CD4-positive, alpha-beta T cell treated with Interferon alpha-2 for 1 hour (primary cell): ENCODE results near the gene PRODH.
"Not testable (repeated sequence)": the region's sequence is repeated elsewhere in the genome, so short reads cannot be mapped to it uniquely, and the experiment has no call there.

Experiments
- DNase-seq, 2 donors: peaks; one replicate each; pipeline ENCODE4 v3.0.0-alpha.2; 2020 to 2022

The PRODH gene

GRCh38 chr22:18905540-18906409 lies 30.3 kb downstream of the PRODH start, which contains the start of gene DGCR6:
TSS of gene DGCR6 (plus strand) at chr22:18906320. CDS start at chr22:18906375, 55 bp downstream.
- no peak for DNase-seq

- DNase-seq, result not testable (repeated sequence)
Measured at GRCh38 chr22:18896037-18896657, 39.9 kb downstream of the PRODH start.

GRCh38 chr22:18893775-18894174 lies 42.3 kb downstream of the PRODH start:
- DNase-seq, result not testable (repeated sequence)

GRCh38 chr22:18890510-18891192 lies 45.4 kb downstream of the PRODH start:
- not testable (repeated sequence) for DNase-seq

GRCh38 chr22:18888115-18888514 lies 48.0 kb downstream of the PRODH start:
- no peak for DNase-seq

GRCh38 chr22:18884465-18884864 lies 51.6 kb downstream of the PRODH start:
- DNase-seq, result not testable (repeated sequence)

GRCh38 chr22:18881260-18881659 lies 54.8 kb downstream of the PRODH start:
- DNase-seq, result peak; percentile 58 to 80
